ENCODE data around the gene PURB.

The PURB gene

GRCh38 chr7:44899443-44899842, 14.1 kb upstream of the PURB start:
- no peak for TF ChIP-seq CTCF (IDR thresholded peaks at IDR 0.05; ENCODE audit: low read depth, low read length)
- H3K27me3 ChIP-seq (ENCODE audit: insufficient read depth, low read depth, severe bottlenecking): no peaks in the 10 kb centered on the region
- H3K27ac ChIP-seq: no peak overlapping the region
- no peak for DNase-seq
- no peaks in the 10 kb centered on the region for H3K9me3 ChIP-seq (ENCODE audit: severe bottlenecking)
- H3K4me3 ChIP-seq (ENCODE audit: low read depth, low read length): no peak overlapping the region
- H3K36me3 ChIP-seq: no peaks in the 10 kb centered on the region

DNA sequence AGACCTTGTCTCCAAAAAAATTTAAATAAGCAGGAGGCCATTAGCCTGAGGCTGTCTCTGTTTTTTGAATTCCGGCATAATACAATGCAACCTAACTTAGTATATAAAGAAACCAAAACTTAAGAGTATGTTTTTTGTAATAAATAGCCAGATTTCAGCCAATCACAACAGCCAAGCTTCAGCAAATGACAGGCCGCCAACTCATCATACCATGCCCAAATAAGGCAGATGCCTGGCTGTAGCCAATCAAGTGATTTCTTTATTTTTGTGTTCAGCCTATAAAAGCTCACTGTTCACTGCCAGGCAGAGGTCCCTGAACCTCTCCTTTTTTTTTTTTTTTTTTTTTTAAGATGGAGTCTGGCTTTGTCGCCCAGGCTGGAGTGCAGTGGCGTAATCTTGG, 12.7 kb upstream of the PURB start:
- DNase-seq: no peak
- H3K27me3 ChIP-seq (ENCODE audit: insufficient read depth, low read depth, severe bottlenecking): no peaks in the 10 kb centered on the region
- H3K4me3 ChIP-seq (ENCODE audit: low read depth, low read length): no peak overlapping the region
- no peaks in the 10 kb centered on the region for H3K9me3 ChIP-seq (ENCODE audit: severe bottlenecking)
- no peak for TF ChIP-seq CTCF (IDR thresholded peaks at IDR 0.05; ENCODE audit: low read depth, low read length)
- H3K27ac ChIP-seq: no peak overlapping the region
- no peaks in the 10 kb centered on the region for H3K36me3 ChIP-seq

- no peak for DNase-seq
- H3K27ac ChIP-seq: no peak overlapping the region
Measured at GRCh38 chr7:44897309-44897708, 12.0 kb upstream of the PURB start.

GRCh38 chr7:44894888-44895580, 9.7 kb upstream of the PURB start:
- TF ChIP-seq CTCF (IDR thresholded peaks at IDR 0.05; ENCODE audit: low read depth, low read length): no peak
- Histone ChIP-seq H3K9me3 (ENCODE audit: severe bottlenecking) (no peaks in the 10 kb centered on the region), H3K36me3 (no peaks in the 10 kb centered on the region), H3K27me3 (ENCODE audit: insufficient read depth, low read depth, severe bottlenecking) (no peaks in the 10 kb centered on the region), H3K27ac (no peak overlapping the region), H3K4me3 (ENCODE audit: low read depth, low read length) (no peak overlapping the region)
- DNase-seq: no peak

More at GRCh38 chr7:44897309-44897708, 12.0 kb upstream of the PURB start:
- Histone ChIP-seq H3K4me3 (ENCODE audit: low read depth, low read length) (no peak overlapping the region), H3K27me3 (ENCODE audit: insufficient read depth, low read depth, severe bottlenecking) (no peaks in the 10 kb centered on the region), H3K36me3 (no peaks in the 10 kb centered on the region), H3K9me3 (ENCODE audit: severe bottlenecking) (no peaks in the 10 kb centered on the region)
- TF ChIP-seq CTCF (IDR thresholded peaks at IDR 0.05; ENCODE audit: low read depth, low read length): no peak

DNA sequence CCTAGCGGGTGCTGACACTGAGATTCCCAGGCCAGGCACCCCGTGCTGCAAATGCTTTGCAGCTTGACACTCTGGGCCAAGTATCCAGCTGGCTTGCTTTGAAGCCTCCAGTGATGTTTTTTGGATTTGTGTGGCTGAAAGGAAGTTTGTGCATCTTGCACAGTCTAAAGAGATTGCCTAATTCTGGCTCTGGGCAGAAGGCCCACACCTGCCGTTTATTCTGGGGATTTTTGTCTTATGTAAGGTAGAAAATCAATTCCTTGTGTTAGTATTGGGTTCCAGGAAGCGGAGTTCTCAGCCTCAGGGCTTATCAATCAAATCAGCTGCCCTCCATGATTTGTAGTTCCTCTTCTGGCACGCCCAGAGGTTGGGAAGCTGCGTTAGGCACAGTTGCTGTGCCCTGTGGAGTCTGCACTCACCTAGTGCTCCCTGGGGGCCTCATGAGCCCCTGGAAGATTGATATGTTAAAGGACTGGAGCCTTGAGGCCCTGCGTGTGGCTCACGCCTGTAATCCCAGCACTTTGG, 8.4 kb upstream of the PURB start:
- no peak for DNase-seq
- no peak overlapping the region for H3K27ac ChIP-seq
- no peaks in the 10 kb centered on the region for H3K9me3 ChIP-seq (ENCODE audit: severe bottlenecking)
- no peak for TF ChIP-seq CTCF (IDR thresholded peaks at IDR 0.05; ENCODE audit: low read depth, low read length)
- H3K27me3 ChIP-seq (ENCODE audit: insufficient read depth, low read depth, severe bottlenecking): no peaks in the 10 kb centered on the region
- no peak overlapping the region for H3K4me3 ChIP-seq (ENCODE audit: low read depth, low read length)
- H3K36me3 ChIP-seq: no peaks in the 10 kb centered on the region

DNA sequence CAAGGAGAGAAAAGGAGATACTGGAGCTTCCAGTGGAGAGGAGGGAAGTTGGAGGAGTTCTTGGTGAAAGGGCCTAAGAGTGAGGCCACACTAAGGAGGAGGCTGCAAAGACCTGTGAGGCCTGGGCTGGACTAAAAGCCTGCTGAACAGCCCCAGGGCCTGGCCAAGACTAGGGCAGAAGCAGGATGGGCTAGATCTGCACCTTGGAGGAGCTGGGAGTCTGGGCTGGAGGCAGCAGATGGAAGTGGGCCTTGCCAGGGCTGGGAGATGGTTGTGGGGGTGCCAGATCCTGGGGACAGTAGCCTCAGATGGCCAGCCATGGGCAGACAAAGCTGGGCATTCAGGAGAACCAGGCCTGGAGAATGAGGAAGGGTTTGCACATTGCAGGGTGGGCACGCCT, 6.5 kb upstream of the PURB start:
- no peak for TF ChIP-seq CTCF (IDR thresholded peaks at IDR 0.05; ENCODE audit: low read depth, low read length)
- no peaks in the 10 kb centered on the region for H3K36me3 ChIP-seq

More for the DNA sequence above, 6.5 kb upstream of the PURB start:
- Histone ChIP-seq H3K4me3 (ENCODE audit: low read depth, low read length) (no peak overlapping the region), H3K27me3 (ENCODE audit: insufficient read depth, low read depth, severe bottlenecking) (no peaks in the 10 kb centered on the region), H3K27ac (no peak overlapping the region), H3K9me3 (ENCODE audit: severe bottlenecking) (no peaks in the 10 kb centered on the region)
- DNase-seq: no peak

Measured in WERI-Rb-1 (cell line).